NCI-H774 (cell line): ENCODE measurements around the gene TRDMT1.

Experiments
- DNase-seq: peaks from one replicate; lab custom pipeline; 2025; lab: John Stamatoyannopoulos, UW

TRDMT1 gene

GRCh38 chr10:17210361-17210760 is 8.9 kb upstream of the TRDMT1 start:
- DNase-seq: no peak

DNA sequence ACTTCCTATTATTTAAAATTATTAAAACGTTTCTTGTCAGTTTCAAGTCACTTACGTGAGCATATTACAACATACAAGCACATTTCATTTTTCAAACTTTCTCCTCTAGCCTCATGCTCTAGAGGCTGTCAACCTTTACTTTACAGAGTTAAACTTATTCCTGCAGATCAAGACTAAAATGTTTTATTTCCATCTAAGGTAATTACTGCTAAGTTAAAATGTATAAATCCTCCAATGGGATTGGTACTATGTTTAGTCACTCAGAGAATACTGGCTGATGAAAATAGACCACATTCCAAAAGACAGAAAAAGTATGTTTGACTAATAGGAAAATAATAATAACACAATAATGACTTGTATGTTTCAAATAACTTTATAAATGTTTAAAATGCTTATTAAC is 8.4 kb upstream of the TRDMT1 start:
- DNase-seq: no peak

- no peak for DNase-seq
Measured at GRCh38 chr10:17209302-17209701, 7.8 kb upstream of the TRDMT1 start.

- DNase-seq: no peak
Measured at GRCh38 chr10:17208476-17208875, 7.0 kb upstream of the TRDMT1 start.

DNA sequence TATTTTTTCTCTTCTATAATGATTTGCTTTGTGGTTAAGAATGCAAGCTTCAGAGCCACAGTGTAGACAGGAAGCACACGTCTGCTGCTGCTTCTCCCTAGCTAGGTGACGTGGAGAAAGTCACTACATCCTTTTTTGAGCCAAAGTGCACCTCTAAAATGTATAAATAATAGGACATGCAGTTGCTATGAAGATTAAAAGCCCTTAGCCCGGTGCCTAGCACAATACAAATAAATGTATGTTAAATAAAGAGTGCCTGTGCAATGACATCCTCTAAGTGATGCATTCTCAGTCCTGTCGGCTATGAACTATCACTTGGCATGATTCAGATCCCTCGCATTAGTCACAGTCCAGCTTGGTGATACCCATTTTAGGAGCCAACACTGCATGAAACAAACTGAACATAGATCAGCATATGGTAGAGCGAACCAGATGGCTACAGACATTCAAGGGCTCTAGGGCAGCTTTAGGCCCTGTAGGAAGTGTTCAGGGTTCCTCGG is 4.8 kb upstream of the TRDMT1 start:
- no peak for DNase-seq

GRCh38 chr10:17203416-17203815 is 1.9 kb upstream of the TRDMT1 start:
- no peak for DNase-seq

DNA sequence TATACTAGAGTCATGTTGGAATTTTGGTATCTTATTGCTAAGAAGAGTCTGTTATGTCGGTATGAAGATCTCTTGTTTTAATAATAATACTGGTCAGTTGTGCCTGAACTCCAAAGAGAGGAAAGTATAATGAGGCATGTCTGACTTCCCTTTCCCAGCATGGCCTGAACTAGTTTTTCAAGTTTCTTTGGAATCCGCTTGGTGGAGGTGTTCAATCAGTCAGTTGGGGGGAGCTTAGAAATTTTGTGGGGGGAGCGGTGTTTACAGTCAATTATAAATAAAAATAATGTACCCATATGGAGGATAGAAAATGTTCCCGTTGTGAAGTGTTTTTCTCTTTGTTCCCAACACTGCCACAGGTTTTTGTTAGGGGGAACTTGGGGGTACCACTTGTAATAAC is 1.5 kb upstream of the TRDMT1 start:
- no peak for DNase-seq

- DNase-seq: no peak
Measured at GRCh38 chr10:17202506-17202905, 1.0 kb upstream of the TRDMT1 start.

DNA sequence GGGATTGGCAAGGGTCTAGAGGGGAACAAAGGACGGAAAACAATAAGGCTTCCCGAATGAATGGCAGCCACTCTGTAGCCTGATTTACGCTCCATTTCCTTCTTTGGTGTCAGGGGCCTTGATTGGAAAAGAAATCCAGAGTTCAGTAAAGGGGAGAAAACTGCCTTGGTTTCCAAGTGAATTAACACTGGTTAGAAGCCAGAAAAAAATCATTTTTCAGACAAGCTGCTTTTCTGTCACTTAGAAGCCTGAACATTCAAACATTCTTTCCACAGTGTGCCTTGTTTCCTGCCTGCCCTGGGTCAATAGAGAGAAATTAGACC is 283 bp upstream of the TRDMT1 start:
- DNase-seq: no peak

DNA sequence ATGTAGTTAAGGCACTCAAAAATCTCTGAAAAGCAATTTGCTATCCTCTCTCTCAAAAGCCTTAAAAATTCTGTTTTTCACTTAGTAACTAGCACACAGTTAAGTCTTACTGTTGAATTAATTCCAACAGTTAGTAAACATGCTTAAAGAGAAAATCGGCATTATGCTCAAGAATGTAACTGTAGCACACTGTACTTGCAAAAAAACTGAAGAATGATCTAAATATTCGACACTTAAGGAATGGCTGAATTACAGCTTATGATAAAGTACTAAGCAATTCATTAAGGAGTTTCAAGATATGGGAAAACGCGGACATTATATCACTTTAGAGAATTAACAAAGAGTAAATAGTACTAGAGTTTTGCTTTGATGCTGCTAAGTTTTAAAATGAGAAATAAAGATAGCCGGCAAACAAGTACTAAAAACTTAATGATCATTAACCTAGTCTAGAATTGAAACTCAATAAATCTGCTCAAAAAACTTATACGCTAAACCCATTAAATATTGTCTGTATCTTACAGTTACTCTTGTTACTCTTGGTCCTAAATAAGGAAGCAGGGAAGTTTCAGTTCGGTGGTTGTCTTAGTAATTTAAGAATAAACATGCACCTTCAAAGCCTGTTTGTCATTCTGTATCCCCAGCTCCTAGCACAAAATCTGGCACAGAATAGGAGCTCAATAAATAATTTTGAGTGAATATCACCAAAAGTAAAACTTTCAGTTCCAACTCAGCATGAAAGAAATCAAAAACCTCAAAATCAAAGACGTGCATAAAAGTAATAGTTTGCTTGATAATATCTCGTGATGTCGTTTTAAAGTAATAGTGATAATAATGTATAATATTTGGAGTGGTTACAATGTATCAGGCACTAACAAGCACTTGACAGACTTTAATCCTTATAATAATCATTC is 1.2 kb downstream of the TRDMT1 start:
- no peak for DNase-seq

DNA sequence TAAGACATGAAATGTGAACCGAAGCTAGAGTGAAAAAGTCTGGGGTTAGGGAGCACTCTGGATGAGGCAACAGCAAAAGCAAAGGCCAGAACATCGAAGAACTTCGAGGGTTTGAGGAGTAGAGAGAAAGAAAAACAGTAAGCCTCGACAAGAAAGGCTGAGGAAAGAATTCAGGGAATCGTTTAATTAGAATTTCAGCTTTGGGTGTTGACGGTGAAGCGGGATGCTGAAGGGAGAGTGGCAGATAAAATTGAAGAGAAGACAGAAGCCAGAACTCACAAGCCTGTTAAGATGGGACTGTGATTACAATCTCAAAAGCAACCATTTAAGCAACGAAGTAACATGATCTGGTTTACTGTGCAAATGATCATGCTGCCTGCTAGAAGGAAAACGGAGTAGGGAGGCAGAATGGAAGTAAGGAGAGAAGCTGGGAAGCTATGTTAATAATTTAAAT is 2.1 kb downstream of the TRDMT1 start:
- DNase-seq: no peak

DNA sequence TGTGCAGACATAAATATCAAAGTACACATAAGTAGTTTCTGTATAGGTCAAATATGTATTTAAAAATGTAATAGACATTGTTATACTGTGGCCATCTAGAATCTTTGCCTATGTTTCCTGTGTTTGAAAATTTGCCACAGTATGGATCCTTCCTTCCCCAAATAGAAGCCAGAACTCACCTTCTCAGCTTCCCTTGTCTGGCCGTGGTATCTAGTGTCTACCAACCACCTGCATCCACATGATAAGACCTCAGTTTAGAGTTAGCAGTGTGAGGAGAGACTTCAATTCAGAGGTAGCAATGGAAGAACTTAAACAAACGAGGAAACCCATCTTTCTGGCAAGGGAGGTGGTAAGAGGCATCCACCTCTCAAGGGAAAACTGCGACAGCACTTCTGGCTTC is 4.9 kb downstream of the TRDMT1 start:
- DNase-seq: no peak

GRCh38 chr10:17196045-17196444 is 5.4 kb downstream of the TRDMT1 start:
- DNase-seq: no peak

DNA sequence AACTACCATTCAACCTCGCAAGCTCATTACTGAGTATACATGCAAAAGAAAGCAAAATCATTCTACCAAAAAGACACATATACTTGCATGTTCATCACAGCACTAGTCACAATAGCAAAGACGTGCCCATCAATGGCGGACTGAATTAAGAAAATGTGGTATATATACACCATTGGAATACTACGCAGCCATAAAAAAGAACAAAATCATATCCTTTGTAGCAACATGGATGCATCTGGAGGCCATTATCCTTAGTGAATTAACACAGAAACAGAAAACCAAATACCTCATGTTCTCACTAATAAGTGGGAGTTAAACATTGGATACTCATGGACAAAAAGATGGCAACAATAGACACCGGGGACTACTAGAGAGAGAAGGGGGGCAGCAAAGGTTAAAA is 6.4 kb downstream of the TRDMT1 start:
- no peak for DNase-seq

DNA sequence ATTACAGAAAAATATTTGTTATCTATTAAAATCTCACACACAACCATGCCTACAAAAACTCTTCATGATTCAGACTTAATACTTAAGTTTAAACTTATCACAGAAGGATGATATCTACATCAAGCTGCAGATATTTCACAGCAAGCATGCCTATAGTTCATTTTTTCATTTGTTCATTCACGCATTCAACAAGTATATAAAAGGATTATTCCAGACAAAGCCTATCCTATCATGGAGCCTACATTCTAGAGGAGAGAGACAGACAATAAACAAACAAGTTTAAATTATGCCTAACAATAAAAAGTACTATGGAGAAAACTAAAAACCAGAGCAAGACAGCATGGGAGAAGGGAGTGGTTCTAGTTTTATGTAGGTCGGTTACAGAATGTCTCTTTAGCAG is 10.9 kb downstream of the TRDMT1 start:
- no peak for DNase-seq

- DNase-seq: no peak
Measured at GRCh38 chr10:17188644-17189172, 12.8 kb downstream of the TRDMT1 start.

- DNase-seq: no peak
Measured at GRCh38 chr10:17185873-17186272, 15.6 kb downstream of the TRDMT1 start.

- no peak for DNase-seq
Measured at GRCh38 chr10:17183110-17183509, 18.4 kb downstream of the TRDMT1 start.

- no peak for DNase-seq
Measured at GRCh38 chr10:17181751-17182150, 19.7 kb downstream of the TRDMT1 start.

DNA sequence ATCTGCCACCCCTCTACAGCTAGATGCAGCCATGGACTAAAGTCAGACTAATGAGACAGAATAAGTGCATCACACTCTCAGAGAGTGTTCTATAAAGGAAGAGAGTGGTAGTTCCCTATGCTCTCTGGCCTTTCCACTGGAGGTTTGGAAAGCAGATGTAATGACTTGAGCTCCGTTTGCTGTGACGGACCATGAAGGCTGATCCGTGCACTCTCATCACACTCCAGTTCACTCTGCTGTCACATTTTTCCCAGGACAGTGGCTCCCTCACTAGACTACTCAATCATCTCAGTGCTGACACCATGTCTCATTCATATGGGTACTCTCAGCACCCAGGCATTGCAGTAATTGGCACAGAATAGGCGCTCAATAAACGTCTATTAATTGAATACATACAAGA is 20.4 kb downstream of the TRDMT1 start:
- no peak for DNase-seq

GRCh38 chr10:17179002-17179401 is 22.5 kb downstream of the TRDMT1 start:
- no peak for DNase-seq

- no peak for DNase-seq
Measured at GRCh38 chr10:17178006-17178405, 23.5 kb downstream of the TRDMT1 start.

DNA sequence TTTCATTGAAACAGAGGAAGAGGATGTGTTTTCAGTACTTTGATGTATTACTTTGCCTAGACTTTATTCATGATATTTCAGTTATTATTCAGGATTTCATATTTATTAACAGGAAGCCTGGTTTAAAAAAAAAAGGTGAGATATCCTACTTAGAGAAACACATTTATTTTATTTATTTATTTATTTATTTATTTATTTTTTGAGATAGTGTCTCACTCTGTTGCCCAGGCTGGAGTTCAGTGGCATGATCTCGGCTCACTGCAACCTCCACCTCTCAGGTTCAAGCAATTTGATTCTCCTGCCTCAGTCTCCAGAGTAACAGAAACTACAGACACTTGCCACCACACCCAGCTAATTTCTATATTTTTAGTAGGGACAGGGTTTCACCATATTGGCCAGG is 24.5 kb downstream of the TRDMT1 start:
- DNase-seq: no peak

DNA sequence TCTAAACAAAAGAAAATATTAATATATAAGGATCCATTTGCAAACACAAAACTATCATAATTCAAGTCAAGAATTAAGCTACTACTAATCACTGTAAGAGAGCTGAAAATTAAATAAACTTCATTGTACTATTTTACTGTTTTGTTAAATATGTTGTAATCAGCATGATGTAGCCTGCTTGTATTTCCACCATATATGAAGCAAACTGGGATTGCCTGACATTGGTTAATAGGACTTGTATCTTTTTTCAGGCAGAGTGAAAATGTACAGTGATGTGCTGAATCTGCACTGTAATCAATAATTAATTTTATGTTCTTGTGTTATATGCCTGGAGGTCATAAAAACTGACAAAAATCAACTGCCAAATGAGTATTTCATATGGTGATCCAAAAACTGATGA is 25.4 kb downstream of the TRDMT1 start:
- DNase-seq: no peak
